Fibroblast of the aortic adventitia (primary cell): Measurements from ENCODE around the gene PNMA6F. TPM values are rescaled to one million over a fixed set of nuclear protein-coding genes. Genes with fewer than 3 reads are reported as not detected.

Source experiments
- DNase-seq: peaks from one replicate; pipeline ENCODE4 v3.0.0-alpha.2; 2010; ENCODE audit warnings: low read depth
- H3K4me3 ChIP-seq: 2 replicates; pipeline ENCODE4 v1.5.1; 2011; ENCODE audit warnings: low read depth, mild to moderate bottlenecking, control low read depth, low read length, moderate library complexity
- total RNA-seq: library from RNA; depleted of rRNA; stranded (reverse); fragments of >200 nt; gene quantifications from 2 replicates; pipeline ENCODE4 v1.2.3, GENCODE V29; 2012; ENCODE audit warnings: low replicate concordance
- TF ChIP-seq, protein P1 (sequence below): IDR thresholded peaks from 2 replicates; pipeline ENCODE4 v1.5.1; 2011; ENCODE audit warnings: mild to moderate bottlenecking, low read length, control low read depth, inconsistent platforms; ENCODE audit not compliant: insufficient read depth

PNMA6F gene
- total RNA-seq, 1 donor: not detected

DNA sequence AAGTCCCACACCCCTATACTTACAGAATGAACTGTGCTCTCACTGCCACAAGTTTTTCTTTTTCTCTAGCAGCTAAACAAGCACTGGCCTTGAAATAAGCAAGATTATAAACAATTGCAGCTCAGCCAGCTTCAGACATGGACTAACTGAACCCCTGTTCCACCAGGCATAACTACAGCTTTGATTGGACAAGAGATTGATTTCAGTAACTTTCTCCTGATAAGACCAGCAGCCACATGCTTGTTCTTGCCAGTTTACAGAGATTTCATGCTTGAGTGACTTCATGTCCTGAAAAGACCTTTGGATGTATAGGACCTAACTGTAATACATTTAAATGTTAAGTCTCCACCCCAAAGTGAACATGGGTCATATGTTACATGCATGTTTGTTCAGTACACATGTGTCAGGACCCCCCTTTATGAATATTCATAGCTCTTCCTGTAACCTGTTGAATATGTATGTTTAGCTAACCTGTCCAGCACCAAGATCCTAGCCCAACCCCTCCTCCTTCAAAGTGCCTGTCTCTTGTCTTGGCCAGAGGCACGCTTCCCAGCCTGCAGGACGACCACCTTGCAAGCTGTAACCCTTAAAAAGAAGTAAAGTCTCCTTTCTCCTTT, 40.3 kb upstream of the PNMA6F start:
- no peak for DNase-seq
- no peak overlapping the region for H3K4me3 ChIP-seq
- TF ChIP-seq, protein P1, sequence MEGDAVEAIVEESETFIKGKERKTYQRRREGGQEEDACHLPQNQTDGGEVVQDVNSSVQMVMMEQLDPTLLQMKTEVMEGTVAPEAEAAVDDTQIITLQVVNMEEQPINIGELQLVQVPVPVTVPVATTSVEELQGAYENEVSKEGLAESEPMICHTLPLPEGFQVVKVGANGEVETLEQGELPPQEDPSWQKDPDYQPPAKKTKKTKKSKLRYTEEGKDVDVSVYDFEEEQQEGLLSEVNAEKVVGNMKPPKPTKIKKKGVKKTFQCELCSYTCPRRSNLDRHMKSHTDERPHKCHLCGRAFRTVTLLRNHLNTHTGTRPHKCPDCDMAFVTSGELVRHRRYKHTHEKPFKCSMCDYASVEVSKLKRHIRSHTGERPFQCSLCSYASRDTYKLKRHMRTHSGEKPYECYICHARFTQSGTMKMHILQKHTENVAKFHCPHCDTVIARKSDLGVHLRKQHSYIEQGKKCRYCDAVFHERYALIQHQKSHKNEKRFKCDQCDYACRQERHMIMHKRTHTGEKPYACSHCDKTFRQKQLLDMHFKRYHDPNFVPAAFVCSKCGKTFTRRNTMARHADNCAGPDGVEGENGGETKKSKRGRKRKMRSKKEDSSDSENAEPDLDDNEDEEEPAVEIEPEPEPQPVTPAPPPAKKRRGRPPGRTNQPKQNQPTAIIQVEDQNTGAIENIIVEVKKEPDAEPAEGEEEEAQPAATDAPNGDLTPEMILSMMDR: no peak

DNA sequence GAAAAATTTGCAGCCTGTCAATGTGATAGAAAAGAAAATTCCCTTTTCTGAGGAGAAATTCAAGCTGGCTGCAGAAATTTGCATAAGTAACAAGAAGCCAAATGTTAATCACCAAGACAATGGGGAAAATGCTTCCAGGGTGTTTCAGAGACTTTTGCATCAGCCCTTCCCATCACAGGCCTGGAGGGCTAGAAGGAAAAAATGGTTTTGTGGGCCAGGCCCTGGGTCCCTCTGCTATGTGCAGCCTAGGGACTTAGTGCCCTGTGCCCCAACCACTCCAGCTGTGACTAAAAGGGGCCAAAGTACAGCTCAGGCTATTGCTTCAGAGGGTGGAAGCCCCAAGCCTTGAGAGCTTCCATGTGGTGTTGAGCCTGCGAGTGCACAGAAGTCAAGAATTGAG, 36.3 kb upstream of the PNMA6F start:
- TF ChIP-seq, protein P1: no peak
- no peak overlapping the region for H3K4me3 ChIP-seq
- no peak for DNase-seq

DNA sequence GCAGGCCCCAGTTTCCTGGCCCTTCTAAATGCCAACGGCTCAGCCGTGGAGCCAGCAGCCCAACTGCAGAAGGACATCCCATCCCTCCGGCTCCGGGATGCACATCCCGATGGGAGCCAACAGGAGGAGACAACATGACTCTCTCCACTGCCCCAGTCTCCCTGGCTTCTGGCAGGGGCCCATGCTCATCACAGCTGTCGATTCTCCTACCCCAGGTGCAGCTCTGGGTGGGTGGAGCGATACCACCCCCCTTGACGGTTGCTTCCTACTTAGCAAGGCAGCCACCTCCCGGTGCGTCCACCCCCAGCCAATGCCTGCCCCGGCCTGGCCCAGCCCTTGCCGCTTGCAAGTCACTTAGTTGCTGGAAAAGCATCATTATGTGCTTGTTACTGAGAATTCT, 31.8 kb upstream of the PNMA6F start:
- no peak overlapping the region for H3K4me3 ChIP-seq
- no peak for DNase-seq
- TF ChIP-seq, protein P1: no peak

DNA sequence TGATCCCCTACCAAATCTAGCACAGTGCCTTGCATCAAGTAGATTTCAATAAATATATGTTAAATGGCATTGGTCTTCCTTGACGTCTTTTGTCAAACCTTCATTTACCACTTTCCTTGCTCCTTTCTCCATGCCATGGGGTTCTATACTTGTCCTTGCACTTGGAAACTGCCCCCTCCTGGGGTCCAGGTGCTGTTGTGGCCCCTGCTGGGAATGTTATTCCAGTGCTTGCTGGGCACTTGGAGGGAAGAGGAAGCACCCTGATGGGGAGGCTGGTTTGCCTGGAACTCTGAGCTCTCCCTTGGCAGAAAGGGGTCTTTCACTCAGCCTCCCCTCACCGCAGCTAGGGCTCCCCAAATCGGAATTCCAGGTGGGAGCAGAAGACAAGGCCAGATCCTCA, 31.3 kb upstream of the PNMA6F start:
- H3K4me3 ChIP-seq: no peak overlapping the region
- no peak for DNase-seq
- TF ChIP-seq, protein P1: no peak

DNA sequence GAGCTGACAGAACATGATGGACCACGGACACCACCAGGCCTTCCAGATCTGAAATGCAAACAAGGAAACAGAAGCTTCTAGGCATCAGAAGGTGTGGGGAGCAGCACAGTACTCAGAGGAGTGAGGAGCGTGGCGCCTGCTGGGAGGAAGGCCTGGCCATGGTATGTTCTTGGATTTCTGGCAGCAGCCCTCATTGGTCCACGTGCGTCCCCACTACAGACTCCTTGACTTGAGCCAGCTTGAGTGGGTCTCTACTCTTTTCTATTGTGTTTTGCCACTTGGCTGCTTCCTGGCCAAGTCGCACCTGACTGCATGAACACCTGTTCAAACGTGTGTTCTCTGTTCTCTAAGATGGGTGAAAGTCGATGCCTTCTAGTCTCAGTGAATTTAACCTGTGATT, 30.4 kb upstream of the PNMA6F start:
- no peak overlapping the region for H3K4me3 ChIP-seq
- TF ChIP-seq, protein P1: no peak

DNA sequence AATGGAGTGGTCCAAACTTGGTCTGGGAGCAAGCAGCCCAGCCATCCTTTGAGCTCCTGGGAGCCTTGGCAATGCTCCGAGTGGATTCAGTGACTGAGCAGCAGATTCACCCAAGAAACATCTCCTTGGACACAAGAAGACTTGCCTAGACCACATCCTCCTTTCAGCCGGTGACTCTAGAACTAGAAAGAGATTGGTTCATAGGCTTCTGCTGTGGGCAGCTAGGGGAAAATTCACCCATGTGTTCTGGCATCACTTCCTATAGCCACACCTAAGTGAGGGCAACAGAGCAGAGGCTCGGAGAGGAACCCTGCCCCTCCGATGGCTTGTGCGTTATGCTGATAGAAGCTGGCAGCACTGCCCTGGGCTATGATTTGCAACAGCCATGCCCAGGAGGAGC, 28.4 kb upstream of the PNMA6F start:
- TF ChIP-seq, protein P1: no peak
- DNase-seq: no peak
- H3K4me3 ChIP-seq: no peak overlapping the region

More for the DNA sequence above, 30.4 kb upstream of the PNMA6F start:
- DNase-seq: no peak

DNA sequence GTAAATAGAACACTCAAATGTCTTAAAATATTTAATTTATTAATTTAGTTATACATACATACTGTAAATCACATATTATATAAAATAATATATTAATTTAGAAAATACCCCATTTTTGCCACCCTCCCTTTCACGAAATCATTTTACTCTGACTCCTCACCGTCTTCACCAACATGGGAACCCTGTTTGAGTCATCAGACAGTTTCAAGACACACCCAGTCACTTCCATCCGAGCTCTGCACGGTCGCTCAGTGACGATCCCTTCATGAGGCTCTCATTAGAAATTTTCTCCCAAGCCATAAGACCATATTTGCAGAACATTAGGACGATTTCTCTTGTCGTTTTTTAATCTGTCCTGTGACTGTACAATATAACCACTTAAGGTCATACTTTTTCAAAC, 26.9 kb upstream of the PNMA6F start:
- DNase-seq: no peak
- no peak overlapping the region for H3K4me3 ChIP-seq
- TF ChIP-seq, protein P1: no peak
